A673 (cell line): ENCODE measurements around the gene ADAMTSL2. TPM values are rescaled to one million over a fixed set of nuclear protein-coding genes. Genes with fewer than 3 reads are reported as not detected.

Experiments used
- BruUV-seq: library from RNA; stranded (reverse); fragments of 400-500 nt; replicated peaks from 2 replicates; lab custom pipeline; 2021; lab: Mats Ljungman, UMichigan
- CTCF ChIA-PET: fragments of 300-600 bp; sonication (Branson Sonifier 250); formaldehyde crosslinking; loops from one replicate; lab custom pipeline; 2022; ENCODE audit warnings: antibody characterized with exemption; lab: Charles Lee
- POLR2A ChIA-PET: fragments of 300-600 bp; sonication (Branson Sonifier 250); formaldehyde crosslinking; loops from one replicate; lab custom pipeline; 2022; ENCODE audit warnings: antibody characterized with exemption; ENCODE audit not compliant: low non-redundant PET; lab: Charles Lee
- DNase-seq: peaks from one replicate; pipeline ENCODE4 v3.0.0-alpha.2; 2015; ENCODE audit warnings: low spot score
- H3K27ac ChIP-seq: fragments of 200-600 bp; sonication (generic); 2 replicates; pipeline ENCODE4 v1.5.1; 2016; ENCODE audit warnings: mixed run types, low read depth, mild to moderate bottlenecking, mixed read lengths, antibody characterized with exemption, low read length; ENCODE audit not compliant: poor library complexity, severe bottlenecking
- H3K27me3 ChIP-seq: fragments of 200-600 bp; sonication (generic); replicated peaks from 2 replicates; pipeline ENCODE4 v1.6.1; 2017; ENCODE audit warnings: mixed run types, low read depth, mild to moderate bottlenecking, mixed read lengths, antibody characterized with exemption, low read length; ENCODE audit not compliant: insufficient read depth, poor library complexity
- H3K36me3 ChIP-seq: fragments of 200-600 bp; sonication (generic); 2 replicates; pipeline ENCODE4 v1.6.1; 2016; ENCODE audit warnings: mixed run types, mild to moderate bottlenecking, mixed read lengths, antibody characterized with exemption, low read length; ENCODE audit not compliant: insufficient read depth, poor library complexity, severe bottlenecking
- H3K4me1 ChIP-seq: fragments of 200-600 bp; sonication (generic); 2 replicates; pipeline ENCODE4 v1.6.1; 2017; ENCODE audit warnings: mixed run types, mild to moderate bottlenecking, mixed read lengths, antibody characterized with exemption, low read length; ENCODE audit not compliant: insufficient read depth, poor library complexity, severe bottlenecking
- H3K4me3 ChIP-seq: fragments of 200-600 bp; sonication (generic); 2 replicates; pipeline ENCODE4 v1.5.1; 2016; ENCODE audit warnings: low read depth, mixed run types, mild to moderate bottlenecking, mixed read lengths, low read length; ENCODE audit not compliant: poor library complexity, severe bottlenecking
- H3K9me3 ChIP-seq: fragments of 200-600 bp; sonication (generic); 2 replicates; pipeline ENCODE4 v1.6.1; 2016; ENCODE audit warnings: mixed run types, low read depth, mild to moderate bottlenecking, mixed read lengths, antibody characterized with exemption, low read length; ENCODE audit not compliant: poor library complexity, severe bottlenecking
- EZH2 ChIP-seq: fragments of 200-600 bp; sonication (generic); IDR thresholded peaks from 2 replicates; pipeline ENCODE4 v1.6.1; 2017; ENCODE audit warnings: borderline replicate concordance, low read depth, mild to moderate bottlenecking, mixed read lengths, antibody characterized with exemption, low read length; ENCODE audit not compliant: poor library complexity, severe bottlenecking
- intact Hi-C: fragments of 100-400 bp; cut with micrococcal nuclease; formaldehyde crosslinking; loops from one replicate; pipeline ENCODE4 v1.10.0; 2022; ENCODE audit not compliant: unreplicated experiment
- total RNA-seq: library from RNA; stranded (reverse); gene quantifications from 2 replicates; pipeline ENCODE4 v1.2.3, GENCODE V29; 2021
- TF ChIP-seq, protein P1 (sequence below): fragments of 300-800, 200-600 bp; sonication (generic); conservative IDR thresholded peaks from 2 replicates; pipeline ENCODE4 v1.5.1; 2017; ENCODE audit warnings: low read depth, mild to moderate bottlenecking, antibody characterized with exemption, low read length, moderate library complexity, mixed read lengths

Gene ADAMTSL2
- total RNA-seq, 1 experiment from 2014 or later: 0.06 TPM

DNA sequence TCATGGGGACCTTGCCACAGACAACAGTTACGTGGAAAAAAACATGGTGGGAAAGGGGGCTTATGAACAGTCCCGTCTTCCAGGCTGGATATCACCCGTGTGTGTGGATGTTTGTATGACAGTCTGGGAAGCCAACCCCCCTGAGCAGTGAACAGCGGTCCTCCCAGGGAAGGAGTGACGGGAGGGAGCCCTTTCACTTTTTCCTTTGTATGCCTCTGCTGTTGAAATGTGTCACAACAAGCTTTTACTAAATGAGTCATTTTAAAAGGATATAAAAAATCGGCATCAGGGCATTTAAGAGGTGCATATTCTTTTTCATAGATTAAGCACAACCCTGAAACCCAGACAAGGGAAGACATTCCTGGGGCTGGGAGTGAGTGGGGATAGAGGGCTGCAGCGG lies 14.8 kb upstream of the ADAMTSL2 start:
- Histone ChIP-seq H3K27me3 (no peaks in the 10 kb centered on the region), H3K27ac (no peak overlapping the region), H3K9me3 (no peaks in the 10 kb centered on the region), H3K4me3 (no peak overlapping the region), H3K4me1 (no peaks in the 10 kb centered on the region), H3K36me3 (no peaks in the 10 kb centered on the region)
- no TSS peak for BruUV-seq
- ChIA-PET POLR2A (no interaction called here), CTCF (no interaction called here)
- no peak for DNase-seq
- intact Hi-C loops: no loop called here
- no peak for TF ChIP-seq EZH2
- TF ChIP-seq, protein P1, sequence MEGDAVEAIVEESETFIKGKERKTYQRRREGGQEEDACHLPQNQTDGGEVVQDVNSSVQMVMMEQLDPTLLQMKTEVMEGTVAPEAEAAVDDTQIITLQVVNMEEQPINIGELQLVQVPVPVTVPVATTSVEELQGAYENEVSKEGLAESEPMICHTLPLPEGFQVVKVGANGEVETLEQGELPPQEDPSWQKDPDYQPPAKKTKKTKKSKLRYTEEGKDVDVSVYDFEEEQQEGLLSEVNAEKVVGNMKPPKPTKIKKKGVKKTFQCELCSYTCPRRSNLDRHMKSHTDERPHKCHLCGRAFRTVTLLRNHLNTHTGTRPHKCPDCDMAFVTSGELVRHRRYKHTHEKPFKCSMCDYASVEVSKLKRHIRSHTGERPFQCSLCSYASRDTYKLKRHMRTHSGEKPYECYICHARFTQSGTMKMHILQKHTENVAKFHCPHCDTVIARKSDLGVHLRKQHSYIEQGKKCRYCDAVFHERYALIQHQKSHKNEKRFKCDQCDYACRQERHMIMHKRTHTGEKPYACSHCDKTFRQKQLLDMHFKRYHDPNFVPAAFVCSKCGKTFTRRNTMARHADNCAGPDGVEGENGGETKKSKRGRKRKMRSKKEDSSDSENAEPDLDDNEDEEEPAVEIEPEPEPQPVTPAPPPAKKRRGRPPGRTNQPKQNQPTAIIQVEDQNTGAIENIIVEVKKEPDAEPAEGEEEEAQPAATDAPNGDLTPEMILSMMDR: no peak

DNA sequence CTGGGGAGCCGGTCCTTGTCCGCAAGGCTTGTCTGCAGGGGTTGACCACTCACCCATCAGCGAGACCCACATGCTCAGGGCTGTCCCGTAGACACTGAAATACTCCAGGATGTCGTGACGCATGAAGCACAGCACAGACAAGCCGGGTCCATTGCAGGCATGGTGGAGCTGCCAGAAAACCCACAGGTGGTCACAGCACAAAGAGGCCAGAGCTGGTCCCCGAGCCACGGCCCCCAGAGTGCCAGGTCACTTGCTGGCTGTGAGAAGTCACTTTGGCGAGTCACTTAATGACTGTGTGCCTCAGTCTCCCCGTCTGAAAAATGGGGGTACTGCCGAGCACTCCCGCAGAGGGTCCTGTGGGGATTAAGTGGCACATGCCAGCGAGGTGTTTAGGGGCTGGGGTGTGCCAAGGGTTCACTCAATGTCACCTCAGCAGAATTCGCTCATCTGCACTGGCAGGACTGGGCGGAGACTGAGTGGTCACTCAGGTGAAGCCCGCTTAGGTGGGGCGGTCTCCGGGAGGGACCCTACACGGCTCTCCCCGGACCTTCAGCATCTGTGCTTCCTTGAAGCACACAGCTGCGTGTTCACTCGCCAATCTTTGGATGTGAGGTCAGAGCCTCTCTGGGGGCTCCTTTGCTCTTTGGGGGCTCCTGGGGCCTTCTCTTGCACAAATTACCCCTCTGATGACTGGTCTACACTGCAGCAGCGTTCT lies 14.2 kb upstream of the ADAMTSL2 start:
- CTCF ChIA-PET: no interaction called here

DNA sequence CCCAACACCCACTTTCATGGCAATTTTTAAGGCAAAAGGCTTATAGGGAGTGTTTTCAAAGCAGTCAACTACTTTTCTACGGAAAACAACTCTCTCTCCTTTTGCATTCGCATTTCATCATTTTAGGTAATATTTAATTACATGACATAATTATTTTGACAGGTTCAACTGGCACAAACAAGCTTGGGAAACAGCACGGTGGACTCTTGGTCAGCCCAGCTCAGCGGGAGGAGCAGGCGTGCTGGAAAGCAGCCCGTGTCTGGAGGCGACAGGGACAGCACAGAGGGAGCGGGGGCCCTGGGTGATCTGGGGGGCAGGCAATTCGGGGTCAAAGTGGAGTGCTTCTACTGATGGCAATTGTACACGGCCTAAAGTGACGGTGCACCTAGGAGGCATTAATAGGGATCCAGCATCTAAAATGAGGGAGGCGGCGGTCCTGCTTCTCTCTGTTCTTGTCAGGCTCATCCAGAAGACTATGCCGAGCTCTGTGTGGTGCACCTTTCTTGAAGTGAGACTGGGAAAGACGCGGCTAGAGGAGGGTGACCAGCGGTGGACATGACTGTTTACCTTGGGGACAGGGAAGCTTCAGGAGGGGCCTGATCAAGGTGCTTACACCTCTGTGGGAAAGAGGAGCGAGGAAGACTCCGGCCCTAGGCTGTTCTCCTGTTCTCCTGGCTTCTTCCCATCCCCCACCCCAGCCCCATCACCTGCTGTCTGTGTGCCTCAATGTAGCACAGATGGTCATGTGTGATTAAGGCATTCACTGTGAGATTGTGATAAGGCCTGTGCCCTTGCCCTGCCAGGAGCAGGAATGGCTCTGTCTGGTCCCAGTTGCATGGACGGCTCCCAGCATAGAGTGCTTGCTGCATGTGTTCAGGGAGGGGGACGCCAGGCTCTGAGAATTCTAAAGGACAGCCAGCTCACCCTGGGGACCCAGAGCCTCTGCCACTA lies 13.1 kb upstream of the ADAMTSL2 start:
- intact Hi-C loops: no loop called here
- no peak for DNase-seq
- Histone ChIP-seq H3K4me3 (no peak overlapping the region), H3K27me3 (no peaks in the 10 kb centered on the region), H3K36me3 (no peaks in the 10 kb centered on the region), H3K27ac (no peak overlapping the region), H3K9me3 (no peaks in the 10 kb centered on the region), H3K4me1 (peaks cover 6% of the 10 kb centered on the region)
- BruUV-seq: no TSS peak
- POLR2A ChIA-PET: no interaction called here
- CTCF ChIA-PET: interaction anchor here (0.6 kb wide), 1 partner anchor 22 kb away, joined by 3 read pairs; no protein-coding TSS in a partner anchor
- TF ChIP-seq, protein P1: no peak
- TF ChIP-seq EZH2: no peak

More for the DNA sequence above, 14.2 kb upstream of the ADAMTSL2 start:
- no peaks in the 10 kb centered on the region for H3K4me1 ChIP-seq
- H3K9me3 ChIP-seq: no peaks in the 10 kb centered on the region
- POLR2A ChIA-PET: no interaction called here
- DNase-seq: no peak
- H3K27ac ChIP-seq: no peak overlapping the region
- H3K27me3 ChIP-seq: no peaks in the 10 kb centered on the region
- no TSS peak for BruUV-seq
- TF ChIP-seq EZH2: no peak
- TF ChIP-seq, protein P1: no peak
- H3K36me3 ChIP-seq: no peaks in the 10 kb centered on the region
- H3K4me3 ChIP-seq: no peak overlapping the region
- intact Hi-C loops: no loop called here
